ENCODE measurements around the gene TMED8.

DNA sequence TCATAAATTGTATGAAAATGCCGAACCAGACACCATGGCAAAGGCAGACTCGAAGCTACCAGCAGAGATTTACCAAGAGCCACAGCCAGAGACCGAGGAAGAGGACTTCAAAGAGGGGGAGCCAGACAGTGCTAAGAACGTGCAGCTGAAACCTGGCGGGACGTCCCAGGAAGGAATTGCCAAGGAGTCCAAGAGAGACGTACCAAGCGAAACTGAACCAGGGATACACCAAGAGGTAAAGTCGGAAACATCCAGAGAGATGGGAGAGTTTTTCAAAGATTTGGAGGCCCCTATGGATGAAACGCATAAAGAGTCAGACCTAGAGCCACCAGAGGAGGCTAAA, 579 bp upstream of the TMED8 start:
- TF ChIP-seq POLR2A (IDR thresholded peaks at IDR 0.05; ENCODE audit: low read length) (no peak), GATA1 (IDR thresholded peaks at IDR 0.05; ENCODE audit: low read depth, low read length) (no peak)

All from erythroblast (primary cell).